Femur (tissue), 1 donor: Measurements from ENCODE around the gene SRI.
"Not testable (repeated sequence)": the region's sequence is repeated elsewhere in the genome, so short reads cannot be mapped to it uniquely, and the experiment has no call there.

Experiments used
- DNase-seq: peaks from one replicate; pipeline ENCODE4 v3.0.0-alpha.2; 2017

SRI gene, protein sequence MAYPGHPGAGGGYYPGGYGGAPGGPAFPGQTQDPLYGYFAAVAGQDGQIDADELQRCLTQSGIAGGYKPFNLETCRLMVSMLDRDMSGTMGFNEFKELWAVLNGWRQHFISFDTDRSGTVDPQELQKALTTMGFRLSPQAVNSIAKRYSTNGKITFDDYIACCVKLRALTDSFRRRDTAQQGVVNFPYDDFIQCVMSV

DNA sequence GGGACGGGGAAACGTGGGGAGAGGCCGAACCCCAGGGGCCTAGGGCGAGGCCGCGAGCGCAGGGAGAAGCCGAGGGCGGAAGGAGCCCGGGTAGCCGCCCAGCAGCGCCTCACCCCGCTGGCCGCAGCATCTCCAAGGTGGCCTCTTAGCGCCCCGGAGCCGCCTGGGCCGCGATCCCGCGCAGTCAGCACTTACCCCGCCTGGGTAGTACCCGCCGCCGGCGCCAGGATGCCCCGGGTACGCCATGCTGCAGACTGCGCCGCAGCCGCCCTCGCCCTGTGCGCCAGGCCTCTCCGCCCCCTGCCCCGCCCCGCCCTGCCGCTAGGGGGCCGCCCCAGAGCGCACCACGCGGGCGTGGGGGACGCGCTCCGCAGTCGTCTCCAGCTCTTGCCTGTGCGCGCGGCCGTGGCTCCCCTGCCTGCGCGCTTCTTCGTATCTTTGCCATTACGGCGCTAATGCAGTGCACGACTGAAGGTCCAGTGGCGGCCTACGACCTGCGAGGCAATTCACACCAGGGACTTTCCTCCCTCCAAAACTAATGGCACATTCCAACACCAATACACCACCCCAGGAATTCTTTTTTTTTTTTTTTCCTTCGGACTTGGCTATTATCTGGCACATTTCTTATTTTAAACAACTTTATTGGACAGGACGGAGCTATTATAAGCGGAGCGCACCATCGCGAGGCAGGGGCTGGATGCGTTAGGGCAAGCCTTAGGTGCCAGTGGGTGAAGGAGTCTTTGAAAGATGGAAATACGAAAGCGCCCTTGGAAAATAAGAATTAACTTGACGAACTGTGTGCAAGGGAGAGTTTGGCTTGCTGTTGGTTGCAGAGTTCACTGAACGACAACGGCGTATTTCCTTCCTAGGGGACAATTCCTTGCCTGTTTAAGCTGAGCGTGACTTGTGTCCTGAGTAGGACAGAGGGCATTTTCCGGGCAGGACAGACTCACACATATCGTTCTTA lies at the start of gene SRI:
TSS of gene SRI (minus strand) at position 258 of the 967 bp plus-strand sequence. CDS start at position 246, 12 bp downstream.
- peak; percentile 90 for DNase-seq

DNA sequence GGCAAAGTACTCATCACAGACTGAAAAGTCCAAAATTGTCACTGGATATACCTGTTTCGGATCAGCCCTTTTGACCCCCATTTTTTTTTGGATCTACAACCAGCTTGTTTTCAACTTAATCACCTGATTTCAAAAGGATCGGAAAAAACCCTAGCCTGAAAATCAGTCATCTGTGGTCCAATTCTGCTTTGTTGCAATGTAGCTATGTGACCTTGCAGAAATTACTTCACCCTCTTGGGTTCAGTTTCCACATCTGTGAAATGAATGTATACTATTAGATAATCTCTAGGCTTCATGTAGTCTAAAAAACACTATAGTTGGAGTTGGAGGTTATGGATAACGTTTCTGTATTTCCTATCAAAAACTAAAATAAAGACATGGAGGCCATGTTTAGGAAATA lies 49.7 kb upstream of the SRI start:
- DNase-seq, result no peak

DNA sequence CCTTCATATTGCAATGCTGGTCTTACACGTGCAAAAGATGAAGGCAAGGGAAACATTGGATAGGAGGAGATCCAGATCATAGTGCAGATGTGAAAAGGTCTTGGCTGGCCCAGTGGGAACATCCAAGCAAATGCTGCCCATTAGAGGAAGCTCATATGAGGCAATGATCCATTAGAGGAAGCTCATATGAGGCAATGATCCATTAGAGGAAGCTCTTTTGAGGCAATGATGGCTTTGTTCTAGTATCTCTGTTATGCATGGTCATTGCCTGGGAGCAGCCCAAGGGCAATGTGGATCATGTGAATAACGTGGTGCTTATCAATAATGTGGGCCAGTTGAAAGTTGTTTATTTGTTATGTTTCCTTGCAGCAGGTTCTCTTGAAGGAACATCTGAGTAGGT lies 49.0 kb upstream of the SRI start:
- DNase-seq, result no peak

DNA sequence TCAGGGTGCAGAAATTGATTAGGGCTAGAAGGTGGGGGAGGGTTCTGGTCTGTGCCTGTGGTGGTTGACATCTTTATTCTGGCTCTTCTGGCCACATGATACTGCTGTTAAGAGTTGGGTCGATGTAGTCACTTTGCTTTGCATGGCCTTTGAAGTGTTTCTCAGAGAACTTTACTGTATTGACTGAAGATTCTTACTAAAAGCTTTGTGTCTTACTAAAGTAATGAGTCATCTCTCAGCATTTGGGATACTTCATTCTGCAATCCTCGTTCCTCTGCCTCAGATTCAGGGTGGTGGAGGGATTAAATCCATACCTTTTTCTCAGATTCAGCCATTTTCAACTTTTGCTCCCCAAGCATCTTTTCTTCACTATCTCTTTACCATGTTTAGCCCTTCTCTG lies 48.2 kb upstream of the SRI start:
- no peak for DNase-seq

DNA sequence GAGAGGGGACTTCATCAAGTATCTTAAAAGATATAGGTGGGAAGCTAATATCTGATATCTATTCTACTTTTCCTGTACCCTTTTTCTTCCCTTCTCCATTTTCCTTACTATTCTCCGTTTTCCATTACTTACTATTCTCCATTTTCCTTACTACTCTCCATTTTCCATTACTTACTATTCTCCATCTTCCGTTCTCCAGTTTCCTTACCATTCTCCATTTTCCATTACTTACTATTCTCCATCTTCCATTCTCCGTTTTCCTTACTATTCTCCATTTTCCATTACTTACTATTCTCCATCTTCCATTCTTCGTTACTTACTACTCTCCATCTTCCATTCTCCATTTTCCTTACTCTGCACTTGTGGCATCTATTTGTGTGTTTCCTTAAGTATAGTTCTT lies 47.6 kb upstream of the SRI start:
- DNase-seq, result no peak

DNA sequence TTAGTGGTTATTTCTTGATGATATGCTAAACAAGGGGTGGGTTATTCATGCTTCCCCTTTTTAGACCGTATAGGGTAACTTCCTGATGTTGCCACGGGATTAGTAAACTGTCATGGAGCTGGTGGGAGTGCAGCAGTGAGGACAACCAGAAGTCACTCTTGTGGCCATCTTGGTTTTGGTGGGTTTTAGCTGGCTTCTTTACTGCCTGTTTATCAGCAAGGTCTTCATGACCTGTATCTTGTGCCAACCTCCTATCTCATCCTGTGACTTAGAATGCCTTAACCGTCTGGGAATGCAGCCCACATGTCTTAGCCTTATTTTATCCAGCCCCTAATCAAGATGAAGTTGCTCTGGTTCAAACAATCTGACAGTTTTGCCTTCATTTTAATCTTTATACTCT lies 45.1 kb upstream of the SRI start:
- DNase-seq, result not testable (repeated sequence)

DNA sequence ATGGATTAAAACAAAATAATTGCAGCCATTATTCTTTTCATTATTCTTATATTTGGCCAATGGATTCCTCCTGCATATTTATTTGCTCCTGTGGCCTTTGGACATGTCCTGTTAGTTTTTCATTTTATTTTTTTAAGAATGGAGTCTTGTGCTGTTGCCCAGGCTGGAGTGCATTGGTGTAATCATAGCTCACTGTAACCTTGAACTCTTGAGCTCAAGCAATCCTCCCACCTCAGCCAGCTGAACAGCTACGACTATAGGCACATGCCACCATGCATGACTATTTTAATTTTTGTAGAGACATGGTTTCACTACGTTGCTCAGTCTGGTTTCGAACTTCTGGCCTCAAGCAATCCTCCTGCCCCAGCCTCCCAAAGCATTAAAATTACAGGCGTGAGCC lies 42.7 kb upstream of the SRI start:
- no peak for DNase-seq

DNA sequence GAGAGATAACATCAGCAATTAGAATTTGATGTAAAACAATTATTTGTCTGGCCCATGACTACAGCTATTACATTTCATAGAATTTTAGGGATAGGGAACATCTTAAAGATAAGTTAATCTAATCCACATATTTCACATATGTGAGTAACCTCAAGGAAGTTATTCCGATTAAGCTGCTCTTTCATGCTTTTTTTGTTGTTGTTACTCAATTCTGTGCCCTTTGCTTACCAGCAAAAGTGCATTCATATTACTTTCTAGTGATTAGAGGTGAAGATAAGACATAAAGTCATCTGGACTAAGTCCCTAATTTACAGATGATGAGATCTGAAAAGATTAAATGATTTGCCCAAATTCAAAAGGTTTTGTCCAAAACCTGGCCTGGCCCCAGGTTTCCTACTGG lies 40.9 kb upstream of the SRI start:
- no peak for DNase-seq

DNA sequence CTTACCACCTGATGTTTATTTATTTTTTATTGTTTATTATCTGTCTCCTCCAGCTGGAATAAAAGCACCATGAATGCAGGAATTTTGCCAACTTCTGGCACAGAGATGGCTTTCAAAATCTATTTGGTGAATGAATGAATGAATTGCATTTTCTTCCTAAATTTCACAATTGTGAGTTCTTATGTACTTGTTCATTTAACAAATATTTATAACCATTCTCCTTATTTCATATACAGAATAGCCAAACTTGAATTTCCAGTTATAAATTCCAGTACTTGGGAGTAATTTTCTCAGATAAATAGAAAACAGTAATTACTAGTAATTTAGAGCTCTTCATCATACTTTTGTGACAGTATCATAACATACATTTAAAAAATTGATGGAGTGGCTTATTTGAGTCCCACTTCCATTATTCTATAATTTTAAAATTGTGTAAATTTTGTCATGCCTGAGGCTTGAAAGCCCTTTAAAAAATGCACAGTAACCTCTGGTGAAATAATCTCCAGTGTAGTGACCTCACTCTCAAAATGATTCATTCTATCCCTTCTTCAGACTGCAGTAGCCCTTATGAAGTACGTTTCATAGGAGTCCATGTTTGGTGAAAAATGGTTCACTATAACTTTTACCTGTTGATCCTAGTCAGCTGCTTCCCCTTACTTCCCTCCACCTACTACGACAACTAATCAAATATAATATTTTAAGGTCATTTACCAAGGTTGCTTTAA lies 40.0 kb upstream of the SRI start:
- no peak for DNase-seq

DNA sequence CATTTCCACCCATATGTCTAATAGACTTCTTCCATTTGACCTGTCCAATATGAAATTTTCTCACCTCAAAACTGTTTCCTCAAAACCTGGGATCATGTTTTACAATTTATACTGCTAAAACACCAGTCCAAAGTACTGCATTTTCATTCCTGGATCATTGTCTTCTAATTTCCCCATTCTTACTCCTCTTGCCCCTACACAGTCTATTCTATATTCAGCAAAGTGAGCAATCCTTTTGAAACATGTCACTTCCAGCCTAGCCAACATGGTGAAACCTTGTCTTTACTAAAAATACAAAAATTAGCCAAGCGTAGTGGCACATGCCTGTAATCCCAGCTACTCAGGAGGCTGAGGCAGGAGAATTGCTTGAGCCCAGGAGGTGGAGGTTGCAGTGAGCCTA lies 38.5 kb upstream of the SRI start:
- not testable (repeated sequence) for DNase-seq

DNA sequence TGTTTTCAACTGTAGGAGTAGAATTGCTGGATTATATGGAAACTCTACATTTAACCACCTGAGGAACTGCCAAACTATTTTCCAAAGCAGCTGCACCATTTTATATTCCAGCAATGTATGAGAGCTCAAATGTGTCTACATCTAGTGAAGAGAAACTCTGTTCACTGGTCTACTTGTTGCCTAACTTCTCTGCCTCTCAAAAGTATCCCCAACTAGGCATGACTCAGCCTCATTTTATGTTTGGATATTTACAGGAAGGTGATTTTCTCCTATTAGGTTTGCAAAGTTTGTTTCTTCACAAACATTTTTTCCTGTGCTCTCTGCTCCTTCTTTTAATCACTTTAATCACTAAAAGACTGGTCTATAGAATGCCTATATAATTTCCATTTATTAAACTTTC lies 37.1 kb upstream of the SRI start:
- DNase-seq, result no peak

DNA sequence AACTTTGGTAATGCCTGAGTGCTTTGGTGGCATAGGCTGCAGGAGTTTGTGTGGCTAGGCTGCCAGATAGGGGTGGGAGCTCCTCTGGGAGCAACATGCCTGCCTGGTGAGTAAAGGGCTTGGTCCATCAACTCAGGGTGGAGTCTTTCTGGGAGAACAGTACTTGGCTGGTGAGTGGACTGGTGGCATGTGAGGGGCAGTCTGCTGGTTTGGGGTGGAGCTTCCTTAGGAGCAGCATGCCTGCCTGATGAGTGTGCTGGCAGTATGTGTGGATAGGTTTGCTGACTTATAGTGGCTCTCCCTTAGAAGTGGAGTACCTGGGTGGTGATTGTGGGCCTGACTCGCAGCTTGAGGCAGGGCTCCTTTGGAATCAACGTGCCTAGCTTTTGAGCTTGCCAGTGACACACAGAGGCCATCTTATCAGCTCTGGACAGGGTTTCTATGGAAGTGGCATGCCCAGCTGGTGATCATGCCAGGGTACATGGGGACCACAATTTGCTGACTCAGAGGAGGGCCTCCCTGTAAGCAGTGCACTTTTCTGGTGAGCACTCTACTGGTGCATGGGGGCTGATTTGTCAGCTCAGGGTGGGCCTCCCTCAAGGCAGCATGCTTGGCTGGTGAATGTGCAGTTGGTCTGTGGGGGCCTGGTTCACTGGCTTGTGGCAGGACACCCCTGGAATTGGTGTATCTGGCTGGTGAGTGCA lies 35.0 kb upstream of the SRI start:
- no peak for DNase-seq

DNA sequence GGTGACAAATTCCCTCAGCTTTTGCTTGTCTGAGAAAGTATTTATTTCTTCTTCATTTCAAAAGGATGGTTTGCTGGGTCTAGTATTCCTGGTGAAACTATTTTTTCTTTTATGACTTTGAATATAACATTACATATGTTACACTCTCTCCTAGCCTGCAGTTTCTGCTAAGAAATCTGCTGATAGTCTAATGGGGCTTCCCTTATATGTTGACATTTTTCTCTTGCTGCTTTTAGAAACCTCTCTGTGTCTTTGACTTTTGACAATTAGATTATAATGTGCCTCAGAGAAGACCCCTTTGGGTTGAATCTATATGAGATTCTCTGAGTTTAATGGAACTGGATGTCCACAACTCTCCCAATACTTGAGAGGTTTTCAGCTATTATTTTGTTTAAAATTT lies 33.8 kb upstream of the SRI start:
- DNase-seq, result no peak

DNA sequence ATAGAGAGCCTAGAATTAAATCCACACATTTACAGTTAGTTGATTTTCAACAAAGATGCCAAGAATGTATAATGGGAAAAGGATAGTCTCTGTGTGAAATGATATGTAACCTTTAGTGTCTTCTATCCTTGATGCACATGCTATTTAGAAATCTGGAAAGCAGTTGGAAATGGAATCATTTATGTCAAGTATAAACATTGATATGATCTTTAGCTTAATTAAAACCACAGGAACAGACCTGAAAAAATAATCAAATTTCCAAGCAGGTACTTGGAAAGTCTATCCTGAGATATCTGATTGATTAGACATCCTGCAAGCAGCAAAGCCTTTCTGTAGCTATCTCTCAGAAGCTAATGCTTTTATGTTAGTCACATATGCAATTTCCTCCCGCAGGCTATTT lies 24.4 kb upstream of the SRI start:
- DNase-seq, result no peak

DNA sequence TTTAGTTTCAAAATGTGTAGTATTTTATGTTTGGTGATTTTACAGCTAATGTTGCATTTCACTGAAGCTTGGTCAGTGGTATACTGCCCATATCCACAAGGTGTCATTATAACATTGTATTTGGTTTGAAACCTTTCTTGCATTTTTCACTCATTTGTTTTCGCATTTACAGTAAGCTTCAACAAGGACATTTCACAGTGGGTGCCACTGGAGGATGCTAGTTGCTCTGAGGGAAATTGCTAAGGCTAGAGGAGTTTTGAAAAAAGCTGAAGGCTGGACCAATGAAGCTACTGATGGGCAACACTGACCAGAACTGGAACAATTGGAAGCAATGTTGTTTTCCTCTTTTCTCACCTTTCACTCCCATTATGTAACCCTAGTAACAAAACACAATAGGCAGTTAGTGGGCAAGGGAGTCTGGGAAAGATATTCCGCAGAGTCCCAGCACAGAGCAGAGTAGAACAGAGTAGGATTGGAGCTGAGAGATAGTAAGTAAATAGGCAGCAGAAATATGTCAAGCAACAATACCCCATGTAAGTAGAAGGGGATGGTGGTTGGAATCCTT lies 23.6 kb upstream of the SRI start:
- DNase-seq, result peak; percentile 37

DNA sequence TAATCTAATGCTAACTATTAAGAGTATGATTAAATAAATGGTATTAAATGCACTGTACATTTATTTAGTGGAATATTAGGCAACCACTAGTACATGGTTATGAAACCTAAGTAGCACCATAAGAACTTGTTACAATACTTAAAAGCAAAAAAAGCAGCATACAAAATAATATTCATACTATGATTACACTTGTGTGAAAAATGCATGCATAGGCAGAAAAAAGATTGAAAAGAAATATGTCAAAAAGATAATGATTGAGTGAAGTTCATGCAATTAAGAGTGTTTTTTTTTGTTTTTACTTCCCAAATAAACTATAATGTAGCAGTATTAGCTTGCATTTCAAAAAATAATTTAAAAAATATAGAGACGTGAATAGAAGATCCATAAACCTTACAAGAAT lies 20.0 kb upstream of the SRI start:
- no peak for DNase-seq

DNA sequence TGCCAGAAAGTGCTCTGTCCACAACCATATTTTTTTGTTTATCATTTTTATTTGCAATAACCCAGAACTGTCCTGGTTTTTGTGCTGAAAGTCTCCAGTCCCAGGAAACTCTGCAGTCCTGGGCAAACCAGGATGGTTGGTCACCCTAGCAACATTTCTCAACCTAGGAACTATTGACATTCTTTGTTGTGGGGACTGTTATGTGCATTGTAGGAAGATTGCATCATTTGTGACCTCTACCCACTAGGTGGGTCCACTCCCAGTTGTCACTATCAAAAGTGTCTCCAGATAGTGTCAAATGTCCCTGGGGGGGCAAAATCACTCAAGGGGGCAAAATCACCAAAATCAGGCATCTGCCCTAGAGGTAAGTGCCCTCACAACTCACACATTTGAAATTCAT lies 14.0 kb upstream of the SRI start:
- no peak for DNase-seq

DNA sequence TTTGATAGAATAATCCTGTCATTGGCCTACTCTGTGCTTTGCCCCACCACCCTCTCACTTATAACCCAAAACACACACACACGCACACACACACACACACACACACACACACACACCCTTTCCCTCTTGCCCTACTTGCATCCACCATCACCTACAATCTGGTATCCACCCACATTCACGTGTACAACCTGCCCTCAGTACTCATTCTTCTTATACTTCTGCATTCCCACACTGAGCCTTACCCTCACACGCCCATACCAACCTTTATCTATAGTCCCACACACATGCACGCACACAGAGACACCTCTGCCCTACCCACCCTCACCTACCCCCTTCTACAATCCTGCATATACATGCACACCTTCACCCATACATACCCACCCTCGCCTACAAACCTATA lies 10.8 kb upstream of the SRI start:
- no peak for DNase-seq

DNA sequence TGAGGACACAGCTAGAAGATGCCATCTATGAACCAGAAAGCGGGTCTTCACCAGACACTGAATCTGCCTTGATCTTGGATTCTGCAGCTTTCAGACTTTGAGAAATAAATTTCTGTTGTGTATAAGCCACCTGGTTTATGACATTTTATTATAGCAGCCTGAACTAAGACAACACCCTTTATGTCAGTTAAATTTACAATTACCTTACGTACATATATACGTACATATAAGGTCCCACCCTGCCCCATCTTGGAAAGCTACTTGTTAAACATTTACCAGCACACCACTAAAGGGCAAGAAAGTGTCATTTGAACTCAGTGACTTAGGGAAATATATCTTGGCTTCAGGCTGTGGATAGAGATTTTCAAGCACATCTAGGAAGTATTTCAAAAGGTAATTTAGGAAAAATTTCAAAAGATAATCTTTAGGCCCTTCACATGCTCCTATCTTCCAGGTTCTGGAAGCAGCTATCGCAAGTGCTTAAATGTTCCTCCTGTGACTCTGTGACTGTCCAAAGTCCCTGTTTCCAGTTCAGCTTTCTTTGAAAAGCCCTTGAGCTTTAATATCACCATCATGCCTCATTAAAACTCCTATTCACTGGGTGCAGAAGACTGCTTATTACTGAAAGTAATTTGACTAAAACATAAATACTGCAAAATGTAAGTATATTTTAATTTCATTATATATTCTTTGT lies 9.6 kb upstream of the SRI start:
- no peak for DNase-seq

DNA sequence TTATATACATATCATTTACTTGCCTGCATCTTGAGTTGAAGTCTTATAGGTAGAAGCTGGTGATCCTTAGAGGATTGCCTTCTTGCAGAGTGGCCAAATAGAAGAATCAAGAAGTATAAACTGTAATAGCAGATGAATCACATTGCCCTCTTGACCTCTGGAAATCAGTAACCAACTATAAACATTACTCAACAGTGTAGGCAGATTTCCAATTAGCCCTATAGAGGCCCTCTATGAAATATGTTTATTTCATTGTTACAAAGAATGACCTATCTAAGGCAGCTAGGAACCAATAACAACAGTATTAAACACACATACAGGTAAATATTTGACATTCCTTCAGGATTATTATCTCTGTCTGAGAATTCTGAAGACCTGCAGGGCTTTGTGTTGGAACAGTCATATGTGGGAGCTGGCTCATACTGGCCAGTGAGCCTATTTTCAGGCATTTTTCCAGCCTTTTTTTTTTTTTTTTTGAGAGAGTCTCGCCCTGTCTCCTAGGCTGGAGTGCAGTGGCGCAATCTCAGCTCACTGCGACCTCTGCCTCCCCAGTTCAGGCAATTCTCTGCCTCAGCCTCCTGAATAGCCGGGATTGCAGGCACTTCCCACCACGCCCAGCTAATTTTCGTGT lies 7.2 kb upstream of the SRI start:
- no peak for DNase-seq

DNA sequence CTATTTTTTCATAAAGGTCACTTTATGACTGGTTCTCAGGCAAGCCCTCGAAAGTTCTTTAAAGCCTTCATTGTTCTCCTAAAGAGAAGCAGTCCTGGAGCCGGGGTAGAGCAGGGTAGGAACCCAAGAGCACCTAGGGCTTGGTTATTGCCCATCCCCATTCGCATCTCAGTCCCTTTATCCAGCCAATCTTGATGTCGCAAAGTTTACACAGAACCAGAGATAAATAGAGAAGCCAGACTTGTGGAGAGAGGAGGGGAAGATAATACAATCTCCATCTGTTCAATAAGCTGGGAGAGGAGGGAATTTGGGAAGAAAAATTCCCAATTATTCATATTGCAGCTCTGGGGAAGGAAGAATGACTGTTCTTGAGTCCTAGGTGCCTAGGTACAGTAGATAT lies 6.4 kb upstream of the SRI start:
- DNase-seq, result no peak
